ENCODE data around the gene BCL11B.
"Not testable (repeated sequence)": the region's sequence is repeated elsewhere in the genome, so short reads cannot be mapped to it uniquely, and the experiment has no call there.

The BCL11B gene

DNA sequence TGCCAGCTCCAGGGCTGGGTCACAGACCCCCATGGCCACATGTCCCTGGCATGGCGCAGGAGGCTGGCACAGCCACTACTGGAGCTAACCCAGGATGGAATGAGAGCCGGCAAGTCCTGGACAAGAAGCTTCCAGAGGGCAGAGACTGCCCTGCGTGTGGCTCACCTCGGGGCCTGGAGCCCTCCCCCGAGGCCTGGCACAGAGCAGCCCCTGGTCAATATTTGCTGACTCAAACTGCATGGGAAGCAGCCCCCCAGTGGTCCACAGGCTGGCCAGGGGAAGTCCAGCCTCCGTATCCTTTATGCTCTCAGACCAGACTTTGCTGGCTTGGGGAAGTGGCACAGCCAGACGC is 71.4 kb downstream of the BCL11B start:
- no peak for DNase-seq (ENCODE audit: low read depth in 3 of 3)

DNA sequence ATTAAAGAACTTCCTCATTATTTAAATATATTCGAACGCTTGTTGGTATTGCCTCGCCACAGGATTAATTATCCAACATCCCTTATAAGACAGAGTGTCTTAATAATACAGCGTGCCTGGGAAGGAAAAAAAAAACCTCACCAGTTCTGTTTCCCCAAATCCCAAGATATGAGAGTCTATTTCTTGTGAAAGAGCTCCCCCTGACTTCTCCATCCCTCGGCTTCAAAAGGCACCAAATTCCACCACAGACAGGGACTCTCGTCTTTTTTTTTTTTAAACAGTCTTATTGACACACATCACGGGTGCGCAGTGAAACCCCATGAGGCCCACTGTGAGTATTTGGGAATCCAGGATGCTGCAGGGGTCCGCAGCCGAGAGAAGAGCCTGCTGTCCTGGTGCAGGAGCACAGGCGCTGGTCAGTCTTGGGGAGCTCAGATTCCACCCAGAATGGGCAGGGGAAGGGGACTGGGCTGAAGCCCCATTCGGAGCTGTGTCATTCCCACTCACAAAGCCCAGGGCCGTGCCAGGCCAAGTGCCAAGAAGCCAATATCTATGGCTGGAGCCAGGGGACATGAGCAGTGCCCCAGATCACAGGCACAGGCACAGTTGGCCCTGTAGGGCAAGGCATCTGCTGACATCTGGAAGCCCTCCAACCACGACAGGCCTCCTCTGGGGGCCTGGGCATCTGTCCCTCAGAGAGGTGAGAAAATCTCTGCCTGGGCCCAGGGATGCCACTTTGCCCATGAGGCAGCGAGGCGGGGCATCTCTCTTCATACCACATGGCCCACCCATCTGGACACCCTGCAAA is 71.9 kb downstream of the BCL11B start:
- DNase-seq (ENCODE audit: low read depth in 3 of 3), result no peak

DNA sequence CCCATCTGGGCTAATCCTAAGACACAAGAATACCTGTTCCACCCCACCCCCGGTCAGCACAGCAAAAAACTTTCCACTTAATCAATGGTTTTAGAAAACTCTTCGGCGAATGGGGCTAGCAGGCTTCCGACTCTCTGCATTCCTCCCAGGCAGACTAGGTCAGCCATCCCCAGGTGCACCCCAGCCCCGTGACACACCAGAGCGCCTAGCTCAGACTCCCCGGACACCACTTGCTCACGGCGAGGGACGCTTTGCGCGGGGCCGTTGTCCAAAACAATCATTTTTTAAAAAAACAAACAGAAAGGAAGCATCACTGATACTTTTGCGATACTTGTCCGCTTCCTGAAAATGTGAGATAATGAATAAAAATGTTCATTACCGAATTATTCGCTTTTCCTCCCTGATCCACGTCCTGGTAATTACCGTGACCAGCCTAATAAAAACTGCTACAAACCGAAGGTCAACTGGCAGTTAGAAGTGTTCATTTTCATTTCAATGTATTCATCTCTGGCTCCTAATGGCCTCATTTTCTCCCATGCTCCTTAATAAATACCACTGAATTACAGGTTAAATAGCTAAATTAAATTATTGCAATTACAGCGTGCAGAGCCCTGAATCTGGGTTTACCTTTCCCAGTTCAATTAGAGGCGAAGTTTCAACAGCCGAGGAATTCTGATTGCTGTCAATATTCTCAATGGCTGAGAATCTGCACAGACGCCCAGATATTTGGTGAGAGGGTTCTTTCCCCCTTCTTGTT is 73.1 kb downstream of the BCL11B start:
- DNase-seq (ENCODE audit: low read depth in 3 of 3), result no peak

DNA sequence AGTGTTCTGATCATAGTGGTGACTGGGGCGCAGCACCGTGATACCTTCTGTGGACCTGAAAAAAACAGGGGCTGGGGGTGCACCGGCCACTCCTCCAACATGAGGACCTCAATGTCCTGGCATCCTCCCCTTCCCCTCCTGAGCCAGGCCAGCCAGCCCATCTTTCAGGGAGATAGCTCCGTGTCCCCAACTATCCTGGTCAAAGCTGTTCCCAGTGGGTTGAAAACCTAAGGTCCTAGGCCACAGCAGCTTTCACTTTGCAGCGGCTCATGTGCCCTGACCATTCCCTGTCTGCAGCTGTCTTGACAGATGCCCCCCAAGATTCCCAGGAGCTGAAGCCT is 75.7 kb downstream of the BCL11B start:
- no peak for DNase-seq (ENCODE audit: low read depth in 3 of 3)

DNA sequence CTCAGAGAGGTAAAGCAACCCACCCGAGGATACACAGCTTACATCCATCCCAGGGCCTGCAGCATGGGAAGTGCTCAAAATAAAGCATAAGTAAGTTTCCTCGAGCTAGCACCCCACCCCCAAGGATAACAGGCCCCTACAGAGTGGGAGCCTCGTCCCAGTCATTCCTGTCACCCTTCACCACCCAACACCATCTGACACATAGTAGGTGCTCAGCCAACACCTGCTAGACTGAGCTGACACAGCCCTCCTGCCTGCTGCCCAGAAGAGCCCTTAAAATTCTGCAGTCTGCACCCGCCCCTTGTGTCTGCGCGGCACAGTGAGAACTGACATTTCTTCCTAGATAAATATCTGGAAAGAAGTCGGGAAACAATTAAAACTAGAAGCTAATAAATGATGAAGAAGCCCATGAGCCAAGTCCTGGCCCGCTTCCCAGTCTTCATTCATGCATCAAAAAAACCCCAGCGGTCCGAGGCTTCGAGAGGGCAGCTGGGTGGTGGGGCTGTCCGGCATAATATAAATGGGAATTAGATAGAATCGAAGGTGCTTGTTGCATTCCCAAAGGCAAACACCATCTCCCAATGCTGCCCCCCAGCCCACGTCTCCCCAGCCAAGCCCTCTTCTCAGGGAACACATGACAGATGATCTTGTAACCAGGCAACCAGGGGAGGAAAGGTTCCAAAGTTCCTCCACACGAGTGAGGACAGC is 76.2 kb downstream of the BCL11B start:
- no peak for DNase-seq (ENCODE audit: low read depth in 3 of 3)

DNA sequence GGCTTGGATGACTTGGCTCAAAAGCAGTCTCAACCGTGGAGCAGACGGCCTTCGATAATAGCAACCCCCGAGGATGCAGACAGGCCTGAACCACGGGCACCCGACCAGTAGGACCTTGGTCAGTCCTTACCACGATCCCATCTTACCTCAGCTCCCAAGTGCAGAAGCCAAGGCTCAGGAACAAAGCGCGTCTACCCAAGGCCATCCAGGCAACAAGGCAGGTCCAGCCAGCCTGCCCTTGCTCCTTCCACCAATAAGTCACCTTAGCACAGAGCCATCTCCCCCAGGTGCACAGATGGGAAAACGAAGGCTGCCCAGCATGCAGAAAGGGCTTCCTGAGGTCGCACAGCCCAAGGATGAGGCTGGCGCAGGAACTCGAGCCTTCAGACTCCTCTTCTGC is 77.3 kb downstream of the BCL11B start:
- no peak for DNase-seq (ENCODE audit: low read depth in 3 of 3)

DNA sequence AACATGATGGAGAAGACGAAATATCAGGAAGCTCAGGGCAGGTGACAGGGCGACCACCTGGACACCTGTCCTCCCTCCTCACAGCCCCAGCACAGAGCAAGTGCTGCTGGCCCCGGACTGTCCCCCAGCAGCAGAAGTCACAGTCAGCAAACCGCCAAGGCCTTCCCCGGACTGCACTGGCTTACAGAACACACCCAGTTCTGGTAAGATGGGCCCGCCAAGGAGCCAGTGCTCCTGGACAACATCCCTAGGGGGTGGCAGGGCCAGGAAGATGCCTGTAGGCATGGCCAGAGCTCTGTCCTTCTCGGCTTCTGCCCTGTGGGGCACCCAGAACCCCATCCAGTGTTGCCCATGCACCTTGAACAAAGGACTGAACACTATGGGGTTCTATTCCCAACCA is 77.9 kb downstream of the BCL11B start:
- no peak for DNase-seq (ENCODE audit: low read depth in 3 of 3)

DNA sequence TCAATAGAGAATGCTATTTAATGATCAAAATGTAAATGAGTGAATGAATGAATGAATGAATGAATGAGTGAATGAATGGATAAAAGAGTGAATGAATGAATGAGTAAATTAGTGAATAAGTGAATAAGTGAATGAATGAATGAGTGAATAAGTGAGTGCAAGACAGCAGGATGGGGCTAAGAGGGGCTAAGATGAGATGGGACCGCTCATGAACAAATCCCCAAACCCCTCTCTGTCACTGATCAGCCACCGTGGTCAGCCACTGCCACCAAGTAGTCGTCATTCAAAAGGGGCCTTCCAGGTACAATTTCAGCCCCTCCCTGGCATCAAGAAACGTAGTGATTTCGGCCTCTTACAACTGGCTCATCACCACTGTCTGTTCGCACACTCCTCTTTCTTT is 79.2 kb downstream of the BCL11B start:
- DNase-seq (ENCODE audit: low read depth in 3 of 3), result no peak

DNA sequence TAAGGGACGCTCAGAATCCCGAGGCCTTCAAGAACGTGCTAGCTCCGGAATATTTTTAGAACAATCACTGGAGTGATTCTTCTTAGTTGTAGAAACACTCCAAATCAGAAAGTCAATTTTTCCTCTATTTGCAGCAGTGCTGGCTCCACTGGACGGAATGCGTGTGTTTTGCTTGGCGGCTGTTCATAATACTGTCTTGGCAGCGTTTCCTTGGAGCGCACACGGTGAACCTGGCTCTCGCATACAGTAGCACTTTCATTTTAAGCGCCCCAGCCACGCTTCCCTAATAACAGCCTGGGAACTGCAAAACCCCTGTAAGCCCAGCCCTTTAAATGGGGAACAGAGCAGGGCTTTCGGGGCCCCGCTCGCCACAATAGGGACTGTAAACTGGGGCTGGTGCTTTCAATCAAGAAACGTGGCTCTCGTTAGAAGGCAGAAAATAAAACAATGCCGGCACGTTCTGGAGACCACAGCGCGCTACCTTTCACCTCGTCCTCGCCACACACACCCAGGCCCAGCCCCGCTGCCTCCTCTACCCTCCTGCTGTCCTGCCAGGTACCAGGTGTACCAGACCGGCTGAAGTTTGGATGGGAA is 79.9 kb downstream of the BCL11B start:
- no peak for DNase-seq (ENCODE audit: low read depth in 3 of 3)

DNA sequence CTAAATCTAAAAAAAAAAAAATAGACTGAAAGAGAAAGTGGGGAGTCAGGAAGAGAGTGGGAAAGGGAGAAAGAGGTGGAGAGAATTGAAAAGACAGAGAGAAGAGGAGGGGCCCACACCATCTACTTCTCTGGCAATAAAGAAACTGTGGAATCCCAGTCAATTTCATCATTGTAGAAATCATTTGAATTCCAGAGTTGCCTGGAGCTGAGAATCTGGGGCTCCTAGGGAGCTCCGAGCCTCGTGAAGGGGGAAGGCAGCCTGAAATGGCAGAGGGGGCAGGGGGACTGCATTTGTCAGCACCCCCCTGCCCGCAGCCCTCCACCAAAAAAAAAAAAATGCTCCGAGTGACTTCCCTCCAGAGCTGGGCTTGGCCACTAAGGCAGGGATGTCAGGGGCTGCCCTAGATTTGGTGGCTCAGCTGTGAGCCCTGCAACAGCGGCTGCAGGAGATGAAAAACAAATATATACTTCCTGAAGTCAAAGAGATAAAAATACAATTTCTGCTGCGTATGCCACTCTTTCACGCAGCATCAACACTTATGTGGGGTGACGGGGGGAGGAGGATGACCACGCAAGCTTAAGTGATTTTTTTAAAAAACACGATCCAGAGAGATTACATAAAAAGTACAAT is 80.5 kb downstream of the BCL11B start:
- no peak for DNase-seq (ENCODE audit: low read depth in 3 of 3)

DNA sequence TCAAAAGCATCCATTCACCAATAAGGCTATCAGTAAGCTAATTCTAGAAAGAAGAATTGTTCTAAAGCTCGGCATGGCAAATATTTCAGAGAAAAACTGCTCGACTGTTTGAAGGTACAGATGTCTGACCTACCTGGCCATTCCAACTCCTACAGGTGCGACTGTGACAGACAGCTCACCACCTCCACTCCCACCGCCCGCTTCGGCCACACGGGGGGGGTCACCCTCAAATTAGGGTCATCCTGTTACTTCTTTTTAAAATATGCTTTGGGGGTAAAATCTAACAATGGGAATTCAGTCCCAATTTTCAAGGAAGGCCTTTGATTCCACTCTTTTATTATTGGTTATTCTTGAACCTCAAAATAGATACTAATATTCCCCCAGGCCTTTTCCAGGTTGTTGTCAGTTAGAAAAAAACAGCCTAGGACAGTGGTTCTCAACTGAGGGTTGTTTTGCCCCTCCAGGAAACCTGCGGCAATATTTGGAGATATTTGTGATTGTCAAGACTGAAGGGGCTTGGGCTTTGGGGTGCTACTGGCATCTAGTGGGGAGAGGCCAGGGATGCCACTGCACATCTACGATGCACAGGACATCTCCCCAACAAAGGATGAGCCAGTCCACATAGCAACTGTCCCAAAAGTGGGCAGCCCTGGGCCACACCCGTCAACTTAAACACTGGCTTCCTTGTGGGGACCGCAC is 81.2 kb downstream of the BCL11B start:
- no peak for DNase-seq (ENCODE audit: low read depth in 3 of 3)

DNA sequence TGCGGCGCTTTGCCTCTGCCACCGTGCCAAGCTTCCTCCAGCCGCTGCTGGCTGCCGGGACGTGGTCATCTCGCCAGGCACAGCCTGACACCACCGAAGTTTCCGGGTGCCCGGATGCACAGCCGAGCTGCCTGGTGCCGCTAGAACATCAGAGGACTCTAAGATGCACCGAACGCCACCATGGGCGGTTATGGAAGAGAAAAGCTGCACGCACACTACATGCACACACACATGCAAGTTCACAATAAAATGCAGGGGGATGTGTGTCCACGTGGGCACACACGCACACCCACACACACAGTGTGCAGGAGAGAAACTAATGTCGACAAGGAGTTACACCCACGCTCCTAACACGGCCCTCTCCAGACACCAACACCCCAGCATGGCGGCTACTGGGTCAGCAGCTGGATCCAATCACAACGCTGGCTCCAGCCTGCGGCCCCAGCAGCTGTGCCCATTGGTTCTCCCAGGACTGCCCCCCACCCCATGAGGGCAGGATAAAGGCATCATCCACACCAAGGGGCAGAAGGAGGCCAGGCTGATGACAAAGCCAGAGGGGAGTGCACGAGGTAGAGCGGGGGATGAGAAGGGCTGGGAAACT is 82.7 kb downstream of the BCL11B start:
- no peak for DNase-seq (ENCODE audit: low read depth in 3 of 3)

DNA sequence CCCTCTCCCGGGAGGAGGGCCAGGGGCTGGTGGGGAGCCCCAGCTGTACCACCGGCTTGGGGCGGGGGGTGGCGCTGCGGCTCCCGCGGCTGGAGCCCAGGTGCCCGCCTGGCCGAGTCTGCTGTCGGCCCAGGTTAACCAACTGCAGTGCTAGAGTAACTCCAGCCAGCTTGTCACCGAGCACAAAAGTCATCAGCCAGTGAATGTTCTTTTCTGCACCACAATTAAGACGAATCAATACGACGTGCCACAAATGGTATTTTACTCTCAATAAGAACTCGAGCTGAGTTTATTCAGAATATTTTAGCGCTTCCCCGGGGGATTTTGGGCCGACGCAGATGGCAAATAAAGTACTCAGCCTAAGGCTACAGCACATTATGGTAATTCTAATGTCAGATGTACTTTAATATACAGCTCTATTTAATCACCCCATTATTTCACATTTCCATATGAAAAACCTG is 83.2 kb downstream of the BCL11B start:
- DNase-seq (ENCODE audit: low read depth in 3 of 3), result no peak

DNA sequence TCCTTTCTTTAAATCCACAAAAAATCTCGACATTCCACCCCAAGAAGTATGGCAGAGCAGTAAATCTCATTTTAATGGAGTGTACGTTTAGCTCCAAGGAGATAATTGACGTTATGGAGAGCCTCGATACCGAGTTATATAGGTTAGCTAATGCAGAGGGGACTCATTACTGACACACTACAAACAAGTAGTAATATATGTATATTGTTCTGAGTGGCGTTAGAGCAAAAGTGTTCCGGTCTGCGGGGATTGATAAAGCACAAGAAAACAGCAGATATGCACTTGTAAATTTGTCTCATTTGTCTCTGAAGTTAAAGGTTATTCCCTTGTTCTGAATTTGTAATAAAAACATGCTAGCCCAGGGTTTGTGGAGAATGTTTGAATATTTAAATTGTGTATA is 84.1 kb downstream of the BCL11B start:
- DNase-seq (ENCODE audit: low read depth in 3 of 3), result no peak

DNA sequence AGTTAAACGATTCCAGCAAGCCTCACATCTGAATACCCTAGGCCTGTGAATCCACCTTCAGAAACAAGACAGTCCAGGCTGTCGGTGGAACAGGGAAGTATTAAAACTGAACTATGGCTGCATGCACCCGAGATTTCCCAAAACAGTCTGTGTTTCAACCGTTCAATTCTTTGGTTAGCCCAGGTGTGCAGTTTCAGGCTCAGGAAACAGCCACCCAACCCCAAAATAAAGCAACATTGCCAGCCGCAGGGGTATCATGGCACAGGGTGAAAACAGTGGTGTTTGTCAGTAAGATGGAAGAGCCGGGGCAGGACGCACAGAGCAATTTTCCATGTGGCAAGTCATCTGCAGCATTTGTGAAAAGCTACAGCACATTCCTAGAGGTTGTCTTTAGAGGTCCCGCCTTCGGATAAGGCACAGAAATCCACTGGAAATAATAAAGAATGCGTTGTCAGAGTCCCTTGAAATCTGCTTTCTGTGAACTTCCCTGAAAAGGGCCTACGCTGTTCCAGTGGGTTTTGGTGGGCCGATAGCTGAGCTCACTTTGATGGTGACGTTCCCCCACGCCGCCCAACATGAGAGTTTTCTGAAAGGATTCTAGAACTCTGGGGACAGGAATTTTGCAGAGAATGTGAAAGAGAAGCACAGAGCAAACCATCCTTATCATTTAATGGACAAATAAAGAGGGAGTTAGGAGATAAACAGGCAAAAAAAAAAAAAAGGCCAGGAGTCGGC is 84.9 kb downstream of the BCL11B start:
- DNase-seq (ENCODE audit: low read depth in 3 of 3), result no peak

DNA sequence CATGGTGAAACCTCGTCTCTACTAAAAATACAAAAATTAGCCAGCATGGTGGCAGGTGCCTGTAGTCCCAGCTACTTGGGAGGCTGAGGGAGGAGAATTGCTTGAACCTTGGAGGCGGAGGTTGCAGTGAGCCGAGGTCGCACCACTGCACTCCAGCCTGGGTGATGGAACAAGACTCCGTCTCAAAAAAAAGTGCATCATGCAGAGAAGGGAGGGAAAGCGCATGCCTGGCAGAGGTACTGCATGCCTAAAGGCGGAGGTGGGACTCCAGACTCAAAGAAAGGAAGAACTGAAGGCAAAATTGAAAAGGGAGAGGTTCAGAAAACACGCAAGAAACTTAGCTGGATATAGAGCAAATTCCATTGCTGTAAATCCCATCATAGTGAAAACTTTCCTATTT is 85.7 kb downstream of the BCL11B start:
- not testable (repeated sequence) for DNase-seq (ENCODE audit: low read depth in 3 of 3)

DNA sequence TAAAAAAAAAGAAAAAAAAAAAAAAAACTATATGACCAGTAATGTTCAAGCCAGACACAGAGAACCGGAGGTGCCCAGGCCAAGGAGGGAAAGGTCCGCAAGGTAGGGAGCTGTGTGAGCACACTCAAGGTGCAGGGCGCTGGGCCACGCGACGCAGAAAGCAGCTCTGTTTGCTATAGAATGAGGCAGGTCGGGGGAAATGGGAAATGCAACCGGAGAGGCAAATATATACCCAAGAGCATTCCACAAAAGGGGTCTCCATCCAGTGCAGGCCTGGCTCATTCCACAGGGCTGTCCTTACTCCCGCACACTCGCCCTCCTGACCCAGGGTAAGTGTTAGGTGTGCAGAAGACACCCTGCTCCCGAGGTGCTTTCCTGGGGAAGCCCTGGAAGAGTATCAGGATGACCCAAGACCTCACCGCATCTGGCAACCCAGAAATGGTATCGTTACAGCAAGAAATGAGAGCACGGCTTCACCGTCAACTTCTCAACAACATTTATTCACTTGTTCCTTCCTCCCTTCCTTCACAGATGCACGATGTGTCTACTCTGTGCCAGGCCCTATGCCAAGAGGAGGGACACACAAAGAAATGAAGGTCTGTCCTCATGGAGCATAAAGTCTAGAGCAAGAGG is 86.4 kb downstream of the BCL11B start:
- no peak for DNase-seq (ENCODE audit: low read depth in 3 of 3)

DNA sequence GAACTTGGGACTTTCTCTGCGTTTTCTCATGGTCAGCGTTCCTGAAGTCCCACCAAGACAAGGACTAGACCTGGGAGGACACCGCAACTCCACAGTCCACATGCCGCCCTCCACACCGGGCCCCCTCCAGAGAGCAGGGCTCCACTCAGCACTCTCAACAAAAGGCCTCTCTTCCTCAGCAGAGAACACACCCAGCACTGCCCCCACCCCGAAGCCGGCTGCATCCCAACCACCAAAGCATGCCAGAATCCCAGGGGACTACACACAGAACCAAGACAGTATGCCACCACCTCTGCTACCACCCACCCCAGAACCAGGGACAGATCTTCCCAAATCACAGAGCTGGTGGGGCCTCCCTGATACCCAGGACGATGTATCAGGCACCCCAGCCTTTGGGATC is 88.3 kb downstream of the BCL11B start:
- no peak for DNase-seq (ENCODE audit: low read depth in 3 of 3)

DNA sequence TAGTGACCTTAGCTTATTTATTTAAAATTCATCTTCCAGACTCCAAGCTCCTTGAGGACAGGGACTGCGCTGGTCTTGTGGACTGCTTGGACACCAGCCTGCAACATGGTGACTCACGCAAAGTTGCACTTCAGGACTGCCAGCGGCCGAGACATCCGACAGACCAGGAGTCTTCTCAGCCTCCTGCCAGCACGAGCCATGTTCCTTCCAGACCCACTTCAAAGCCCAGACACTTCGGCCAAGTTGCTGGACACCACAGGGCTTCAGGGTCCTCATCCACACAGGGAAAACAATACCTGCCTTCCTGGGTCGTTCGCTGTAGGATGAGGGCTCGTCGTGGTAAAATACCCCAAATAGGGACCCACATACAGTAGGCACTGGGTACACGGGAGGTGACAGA is 88.7 kb downstream of the BCL11B start:
- no peak for DNase-seq (ENCODE audit: low read depth in 3 of 3)

Measured in stimulated activated CD4-positive, alpha-beta T cell treated with anti-CD3 and anti-CD28 coated beads, TNF-alpha, amount 100 ng/mL, for 24 hours (primary cell).